ENCODE data around the gene INHA. TPM values are rescaled to one million over a fixed set of nuclear protein-coding genes. Genes with fewer than 3 reads are reported as not detected.

The INHA gene
- total RNA-seq, 2 experiments from 2014 or later: not detected

DNA sequence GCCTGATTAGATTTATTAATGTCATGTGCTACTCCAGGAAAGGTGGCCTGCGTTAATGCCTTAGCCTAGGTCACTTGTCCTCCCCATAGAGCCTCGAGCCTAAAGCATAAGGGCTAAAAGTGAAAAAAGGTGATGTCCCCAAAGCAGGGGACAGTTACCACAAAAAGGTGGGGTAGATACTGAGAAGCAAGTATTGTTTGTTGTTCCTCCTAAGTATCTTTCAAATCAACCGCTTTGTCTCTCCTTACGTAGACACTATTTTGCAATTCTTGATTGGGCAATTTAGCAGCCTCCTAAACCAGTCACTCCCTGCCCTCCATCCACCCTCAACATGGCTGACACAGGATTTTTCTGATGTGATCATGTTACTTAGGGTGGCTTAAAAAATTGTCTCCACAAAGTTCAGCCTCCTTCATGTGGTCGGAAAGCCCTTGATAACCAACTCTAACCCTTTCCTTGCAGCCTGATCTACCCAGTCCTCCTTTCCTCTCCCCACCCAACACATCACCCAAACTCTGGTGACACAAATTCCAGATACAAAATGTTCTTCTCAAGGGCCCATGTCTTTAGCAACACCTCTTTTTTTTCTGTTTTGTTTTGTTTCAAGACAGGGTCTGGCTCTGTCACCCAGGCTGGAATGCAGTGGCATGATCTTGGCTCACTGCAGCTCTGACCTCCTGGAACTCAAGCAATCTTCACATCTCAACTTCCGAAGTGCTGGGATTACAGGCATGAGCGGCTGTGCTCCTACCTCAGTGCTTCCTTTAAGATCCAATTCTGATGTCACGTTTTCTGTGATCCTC, 6.9 kb downstream of the INHA start:
- intact Hi-C loops (cut with DNase I, micrococcal nuclease): no loop called here
- POLR2A ChIA-PET: no interaction called here

DNA sequence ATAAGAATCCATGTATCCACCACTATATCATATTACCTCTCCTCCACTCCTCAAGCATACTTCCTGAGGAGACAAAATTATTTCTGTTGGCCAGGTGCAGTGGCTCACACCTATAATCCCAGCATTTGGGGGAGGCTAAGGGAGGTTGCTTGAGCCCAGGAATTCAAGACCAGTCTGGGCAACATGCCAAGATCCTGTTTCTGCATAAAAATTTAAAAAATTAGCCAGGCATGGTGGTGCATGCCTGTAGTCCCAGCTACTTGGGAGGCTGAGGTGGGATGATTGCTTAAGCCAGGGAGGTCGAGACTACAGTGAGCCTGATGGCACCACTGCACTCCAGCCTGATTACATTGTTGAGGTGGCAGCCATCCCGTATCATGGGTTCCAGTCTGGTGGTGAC, 9.2 kb downstream of the INHA start:
- intact Hi-C loops (cut with DNase I, micrococcal nuclease): no loop called here
- Mint-ChIP-seq H3K4me3 (no peak overlapping the region), H3K4me1 (no peaks in the 10 kb centered on the region), H3K9me3 (ENCODE audit: low read depth) (no peaks in the 10 kb centered on the region), H3K27me3 (peaks cover 9% of the 10 kb centered on the region), H3K27ac (no peak overlapping the region), H3K36me3 (ENCODE audit: low read depth) (no peaks in the 10 kb centered on the region)
- ChIA-PET CTCF (interaction anchor here (0.5 kb wide), 1 partner anchor 730 kb away, joined by 3 read pairs; no protein-coding TSS in a partner anchor), POLR2A (no interaction called here)
- ATAC-seq (no peak), DNase-seq (no peak)

More for the DNA sequence above, 6.9 kb downstream of the INHA start:
- CTCF ChIA-PET: interaction anchor here (1.2 to 1.9 kb wide), 2 partner anchors 18 to 19 kb away, joined by 3 to 5 read pairs; no protein-coding TSS in a partner anchor
- Mint-ChIP-seq H3K27ac (no peak overlapping the region), H3K36me3 (ENCODE audit: low read depth) (no peaks in the 10 kb centered on the region), H3K4me3 (no peak overlapping the region), H3K9me3 (ENCODE audit: low read depth) (no peaks in the 10 kb centered on the region), H3K27me3 (peaks cover 7% of the 10 kb centered on the region), H3K4me1 (no peaks in the 10 kb centered on the region)
- ATAC-seq (no peak), DNase-seq (no peak)

DNA sequence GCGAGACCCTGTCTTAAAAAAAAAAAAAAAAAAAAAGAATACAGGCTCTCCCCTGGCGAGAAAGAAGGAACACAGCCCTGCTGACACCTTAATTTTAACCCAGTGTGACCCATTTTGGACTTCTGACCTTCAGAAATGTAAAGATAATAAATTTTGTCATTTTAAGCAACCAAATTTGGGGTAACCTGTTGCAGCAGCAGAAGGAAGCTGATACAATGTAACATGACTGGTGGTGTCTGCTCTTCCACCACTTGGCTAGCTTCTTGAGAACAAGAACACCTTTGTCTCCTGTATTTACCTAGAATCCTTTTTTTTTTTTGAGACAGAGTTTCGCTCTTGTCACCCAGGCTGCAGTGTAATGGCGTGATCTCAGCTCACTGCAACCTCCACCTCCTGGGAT, 19.0 kb downstream of the INHA start:
- no peak overlapping the region for H3K27ac Mint-ChIP-seq
- CTCF ChIA-PET: no interaction called here

DNA sequence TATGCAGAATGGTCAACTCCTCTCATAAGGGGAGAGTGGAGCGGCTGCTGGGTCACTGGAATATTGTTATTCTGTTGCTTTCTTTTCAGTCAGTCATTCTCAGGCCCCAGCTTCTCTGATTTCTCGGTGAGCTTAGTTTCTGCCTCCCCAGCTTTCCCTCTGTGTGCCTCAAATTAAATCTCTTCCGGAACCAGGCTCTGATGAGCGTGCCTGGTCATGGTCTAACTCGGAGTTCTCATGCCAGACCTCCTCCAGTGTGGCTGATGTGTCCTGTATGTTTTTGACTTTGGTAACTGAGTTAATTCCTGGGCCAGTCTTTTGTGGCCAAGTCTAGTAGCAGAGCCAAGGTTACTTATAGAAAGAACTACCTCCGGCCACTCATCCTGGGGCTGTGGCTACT, 20.6 kb downstream of the INHA start:
- Mint-ChIP-seq H3K27me3 (peaks cover 8% of the 10 kb centered on the region), H3K9me3 (ENCODE audit: low read depth) (no peaks in the 10 kb centered on the region), H3K36me3 (ENCODE audit: low read depth) (no peaks in the 10 kb centered on the region), H3K27ac (no peak overlapping the region), H3K4me3 (no peak overlapping the region), H3K4me1 (peaks cover 6% of the 10 kb centered on the region)
- no peak for ATAC-seq
- DNase-seq: no peak
- POLR2A ChIA-PET: interaction anchor here (0.9 kb wide), 1 partner anchor 22 kb away, joined by 9 read pairs; the partner anchor contains the start of gene OBSL1
- CTCF ChIA-PET: interaction anchor here (0.6 kb wide), 2 partner anchors 51 to 356 kb away, joined by 3 read pairs; no protein-coding TSS in a partner anchor
- intact Hi-C loops (cut with DNase I, micrococcal nuclease): no loop called here

More for the DNA sequence above, 19.0 kb downstream of the INHA start:
- DNase-seq (no peak), ATAC-seq (no peak)
- Mint-ChIP-seq H3K4me1 (no peaks in the 10 kb centered on the region), H3K9me3 (ENCODE audit: low read depth) (no peaks in the 10 kb centered on the region), H3K4me3 (no peak overlapping the region), H3K27me3 (peaks cover 10% of the 10 kb centered on the region), H3K36me3 (ENCODE audit: low read depth) (no peaks in the 10 kb centered on the region)
- POLR2A ChIA-PET: no interaction called here
- intact Hi-C loops (cut with DNase I, micrococcal nuclease): no loop called here

DNA sequence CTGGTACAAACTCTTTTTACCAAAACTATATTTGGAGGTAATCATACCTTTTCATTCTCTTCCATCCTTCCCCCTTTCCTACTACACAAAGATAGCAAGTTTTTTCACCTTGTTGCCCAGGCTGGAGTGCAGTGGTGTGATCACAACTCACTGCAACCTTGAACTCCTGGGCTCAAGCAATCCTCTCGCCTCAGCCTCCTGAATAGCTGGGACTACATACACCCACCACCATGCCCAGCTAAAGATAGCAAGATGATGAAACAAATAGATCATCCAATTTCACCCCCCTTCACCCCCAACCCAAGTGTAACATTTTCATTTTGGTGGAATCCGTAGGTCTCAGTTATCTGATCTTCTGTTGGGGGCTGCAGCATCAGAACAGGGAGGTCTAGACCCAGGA, 21.0 kb downstream of the INHA start:
- H3K4me3 Mint-ChIP-seq: no peak overlapping the region
- DNase-seq (no peak), ATAC-seq (no peak)
- no peak overlapping the region for H3K27ac Mint-ChIP-seq
- no peaks in the 10 kb centered on the region for H3K9me3 Mint-ChIP-seq (ENCODE audit: low read depth)
- H3K4me1 Mint-ChIP-seq: peaks cover 7% of the 10 kb centered on the region
- no peaks in the 10 kb centered on the region for H3K36me3 Mint-ChIP-seq (ENCODE audit: low read depth)
- CTCF ChIA-PET: interaction anchor here (0.6 kb wide), 2 partner anchors 190 to 356 kb away, joined by 3 read pairs; no protein-coding TSS in a partner anchor
- H3K27me3 Mint-ChIP-seq: peaks cover 8% of the 10 kb centered on the region
- POLR2A ChIA-PET: interaction anchor here (0.9 kb wide), 1 partner anchor 22 kb away, joined by 9 read pairs; the partner anchor contains the start of gene OBSL1
- intact Hi-C loops (cut with DNase I, micrococcal nuclease): no loop called here

DNA sequence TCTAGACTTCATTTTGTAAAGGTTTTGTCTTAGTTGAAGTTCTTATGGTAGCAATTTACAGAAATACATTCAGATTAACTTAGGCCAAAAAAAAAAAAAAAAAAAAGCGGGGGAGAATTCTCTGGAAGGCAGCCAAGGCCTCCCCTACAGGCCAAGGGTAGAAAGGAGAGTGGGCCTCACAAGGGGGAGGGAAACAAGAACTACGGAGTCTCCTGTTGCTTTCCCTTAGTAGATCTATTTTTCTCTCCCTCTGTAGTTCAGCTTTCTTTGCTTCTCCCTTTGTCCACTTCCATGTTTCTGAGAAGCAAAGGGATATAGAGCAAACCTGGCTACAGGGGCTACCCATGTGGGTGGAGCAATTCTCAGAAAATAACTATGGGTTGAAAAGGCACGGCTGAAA, 23.1 kb downstream of the INHA start:
- H3K4me1 Mint-ChIP-seq: peaks cover 16% of the 10 kb centered on the region
- H3K27ac Mint-ChIP-seq: no peak overlapping the region
- ChIA-PET POLR2A (no interaction called here), CTCF (no interaction called here)
- no peak overlapping the region for H3K4me3 Mint-ChIP-seq
- H3K9me3 Mint-ChIP-seq (ENCODE audit: low read depth): no peaks in the 10 kb centered on the region
- no peaks in the 10 kb centered on the region for H3K36me3 Mint-ChIP-seq (ENCODE audit: low read depth)
- DNase-seq (no peak), ATAC-seq (no peak)
- H3K27me3 Mint-ChIP-seq: peaks cover 4% of the 10 kb centered on the region
- intact Hi-C loops (cut with DNase I, micrococcal nuclease): loop anchor here in 1 of 2 experiments (5.0 kb wide), 1 partner anchor 343 kb away; the partner anchor contains the start of genes TUBA4A and TUBA4B

DNA sequence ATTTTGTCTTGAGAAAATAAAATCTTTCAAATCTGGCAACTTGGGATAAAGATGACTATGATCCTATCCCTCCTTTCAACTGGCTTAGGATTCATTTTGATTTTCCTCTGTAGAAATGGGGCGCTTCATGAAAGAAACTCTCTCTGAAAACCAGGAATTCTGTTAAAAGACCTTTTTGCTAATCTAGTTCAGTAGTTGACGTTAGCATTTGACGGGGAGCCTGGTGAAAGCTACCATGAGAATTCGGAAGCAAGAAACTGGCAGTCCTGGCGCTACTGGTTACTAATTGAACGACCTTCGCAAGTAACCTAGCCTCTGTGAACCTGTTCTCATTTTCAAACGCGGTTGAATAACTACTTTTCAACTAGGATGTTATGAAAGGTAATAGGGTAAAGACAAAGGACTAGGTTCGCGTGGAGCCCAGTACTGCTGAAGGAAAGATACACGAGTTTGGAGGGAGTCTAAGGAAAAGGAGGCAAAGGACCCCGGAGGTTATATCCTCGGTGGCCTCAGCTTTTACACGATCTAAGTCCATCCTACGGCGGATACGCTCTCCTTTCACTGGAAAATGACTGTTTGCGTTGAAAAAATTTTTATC, 24.9 kb downstream of the INHA start:
- POLR2A ChIA-PET: no interaction called here

DNA sequence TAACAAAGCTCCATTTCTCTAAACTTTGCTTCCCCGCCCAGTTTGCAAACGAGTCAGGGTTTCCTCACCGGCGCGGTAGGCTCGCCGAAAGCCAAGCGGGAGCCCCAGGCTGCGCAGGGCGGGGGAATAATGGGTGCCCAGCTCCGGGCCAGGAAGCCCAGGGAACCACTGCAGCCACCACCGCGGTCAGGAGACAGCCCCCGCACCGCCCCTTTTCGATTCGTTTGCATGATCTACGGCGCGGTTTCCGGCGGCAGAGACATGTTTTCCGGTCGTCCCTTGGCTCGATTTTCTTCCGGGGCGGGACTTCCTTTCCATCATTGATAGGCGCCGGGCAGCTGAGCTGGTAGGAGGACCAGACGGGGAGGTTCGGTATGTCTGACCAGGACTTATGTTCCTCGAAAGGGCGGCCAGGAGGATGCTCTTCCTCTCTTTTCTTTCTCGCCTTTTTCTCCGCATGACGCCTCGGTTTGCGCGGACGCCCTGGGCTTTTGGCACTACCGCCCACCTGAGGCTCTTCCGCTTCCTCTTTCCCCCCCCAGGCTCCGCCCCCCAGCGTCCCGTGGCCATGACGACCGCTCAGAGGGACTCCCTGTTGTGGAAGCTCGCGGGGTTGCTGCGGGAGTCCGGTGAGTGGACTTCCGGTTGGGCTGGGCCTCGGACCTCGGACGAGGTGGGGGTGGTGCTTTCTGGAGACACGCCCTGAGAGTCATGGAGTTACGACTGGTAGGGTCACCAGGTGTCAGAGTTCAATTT, 25.6 kb downstream of the INHA start, which contains the start of gene STK11IP:
Gene STK11IP, plus strand, starts transcription at position 306 of the 756 bp plus-strand sequence. Its CDS starts 263 bp downstream, at position 569.
- H3K4me1 Mint-ChIP-seq: peaks cover 16% of the 10 kb centered on the region
- H3K36me3 Mint-ChIP-seq (ENCODE audit: low read depth): peaks cover 5% of the 10 kb centered on the region
- peak within 1 kb of the TSS; percentile 97 for H3K27ac Mint-ChIP-seq
- peak within 1 kb of the TSS; percentile 82 for H3K4me3 Mint-ChIP-seq
- intact Hi-C loops (cut with DNase I, micrococcal nuclease): loop anchor here (1.0 to 5.0 kb wide), 12 partner anchors 27 to 1327 kb away; partner anchors contain the start of genes CHPF (in 2 of the 2), GMPPA (in 2 of the 2), AAMP (in 1 of the 2) and DNAJB2 (in 1 of the 2)
- ChIA-PET POLR2A (no interaction called here), CTCF (interaction anchor here (0.6 to 3.5 kb wide), 13 partner anchors 29 to 194 kb away, joined by 3 to 29 read pairs (median 4); partner anchors contain the start of genes CHPF and TMEM198)
- H3K27me3 Mint-ChIP-seq: peaks cover 4% of the 10 kb centered on the region
- DNase-seq (peak; percentile 95), ATAC-seq (peak; percentile 91)
- H3K9me3 Mint-ChIP-seq (ENCODE audit: low read depth): no peaks in the 10 kb centered on the region

More for the DNA sequence above, 24.9 kb downstream of the INHA start:
- peak overlapping the region; percentile 82 for H3K4me3 Mint-ChIP-seq
- H3K36me3 Mint-ChIP-seq (ENCODE audit: low read depth): peaks cover 5% of the 10 kb centered on the region
- H3K9me3 Mint-ChIP-seq (ENCODE audit: low read depth): no peaks in the 10 kb centered on the region
- H3K4me1 Mint-ChIP-seq: peaks cover 16% of the 10 kb centered on the region
- peak; percentile 1 for ATAC-seq
- H3K27ac Mint-ChIP-seq: peak overlapping the region; percentile 97
- intact Hi-C loops (cut with DNase I, micrococcal nuclease): loop anchor here (1.0 to 5.0 kb wide), 8 partner anchors 26 to 419 kb away; partner anchors contain the start of genes CHPF (in 2 of the 2), DNAJB2 (in 1 of the 2), GMPPA (in 1 of the 2) and OBSL1 (in 1 of the 2)
- H3K27me3 Mint-ChIP-seq: peaks cover 4% of the 10 kb centered on the region
- CTCF ChIA-PET: interaction anchor here (0.6 to 3.5 kb wide), 14 partner anchors 26 to 193 kb away, joined by 3 to 29 read pairs (median 4); partner anchors contain the start of genes CHPF and TMEM198
- no peak for DNase-seq

DNA sequence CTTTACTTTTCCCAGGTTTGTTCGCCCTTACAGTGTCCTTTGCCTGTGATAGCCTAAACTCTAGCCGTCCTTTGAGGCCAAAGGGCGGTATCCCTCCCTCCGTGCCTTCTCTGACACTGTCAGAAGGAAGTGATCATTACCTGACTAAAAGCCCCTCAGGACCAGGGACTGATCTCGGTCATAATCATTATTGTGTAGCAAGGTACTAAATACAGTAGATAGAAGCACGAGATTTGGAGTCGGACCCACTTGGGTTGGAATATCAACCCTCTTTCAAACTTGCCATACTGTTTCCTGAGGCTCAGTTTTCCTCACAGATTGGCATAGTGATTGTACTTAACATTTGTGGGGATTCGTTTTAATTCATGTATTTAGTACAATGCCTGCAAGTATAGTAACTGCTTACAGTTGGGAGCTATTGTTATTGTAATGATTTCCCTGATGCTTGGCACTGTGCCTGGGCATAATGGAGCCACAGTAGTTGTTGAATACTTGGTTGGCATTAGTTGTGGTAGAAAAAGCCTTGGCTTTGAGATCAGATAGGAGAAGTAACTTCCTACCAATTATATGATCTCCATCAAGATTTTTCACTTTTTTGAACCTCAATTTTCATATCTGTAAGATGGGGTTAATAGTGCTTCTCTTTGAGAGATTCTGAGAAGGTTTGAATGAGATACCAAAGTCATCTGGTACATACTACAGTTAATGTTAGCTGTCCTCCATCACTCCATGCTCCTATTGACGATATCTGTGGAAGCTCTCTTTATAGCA, 26.4 kb downstream of the INHA start:
- no peaks in the 10 kb centered on the region for H3K9me3 Mint-ChIP-seq (ENCODE audit: low read depth)
- intact Hi-C loops (cut with DNase I, micrococcal nuclease): loop anchor here (1.0 to 5.0 kb wide), 6 partner anchors 44 to 1328 kb away; partner anchors contain the start of genes AAMP (in 1 of the 2), GMPPA (in 1 of the 2), PNKD (in 1 of the 2) and TUBA4A (in 1 of the 2)
- no peak for ATAC-seq
- H3K36me3 Mint-ChIP-seq (ENCODE audit: low read depth): peaks cover 6% of the 10 kb centered on the region
- ChIA-PET CTCF (interaction anchor here (1.3 to 3.5 kb wide), 6 partner anchors 39 to 91 kb away, joined by 4 to 29 read pairs (median 7); partner anchors contain the start of genes CHPF and TMEM198), POLR2A (no interaction called here)
- peak overlapping the region; percentile 82 for H3K4me3 Mint-ChIP-seq
- H3K4me1 Mint-ChIP-seq: peaks cover 16% of the 10 kb centered on the region
- H3K27ac Mint-ChIP-seq: peak overlapping the region; percentile 97
- H3K27me3 Mint-ChIP-seq: no peaks in the 10 kb centered on the region
- no peak for DNase-seq

DNA sequence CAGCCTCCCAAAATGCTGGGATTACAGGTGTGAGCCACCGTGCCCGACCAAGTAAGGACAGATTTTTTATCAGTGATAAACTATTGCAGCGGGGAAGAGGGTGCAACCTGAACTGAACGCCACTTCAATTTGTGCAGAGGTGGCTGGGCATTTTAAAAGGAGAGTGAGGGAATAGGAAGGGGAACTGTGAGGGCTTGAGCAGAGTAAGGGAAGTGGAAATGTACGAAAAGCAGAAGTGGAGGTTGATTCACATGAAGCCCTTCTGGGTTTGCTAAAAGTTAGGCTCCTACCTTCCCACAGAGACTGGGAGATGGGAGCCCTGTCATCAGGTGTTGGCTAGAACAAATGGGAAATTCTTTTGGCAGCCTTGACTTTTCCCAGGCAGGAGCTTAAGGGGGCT, 31.7 kb downstream of the INHA start:
- peaks cover 6% of the 10 kb centered on the region for H3K4me1 Mint-ChIP-seq
- ChIA-PET CTCF (no interaction called here), POLR2A (no interaction called here)
- no peaks in the 10 kb centered on the region for H3K9me3 Mint-ChIP-seq (ENCODE audit: low read depth)
- peaks cover 29% of the 10 kb centered on the region for H3K36me3 Mint-ChIP-seq (ENCODE audit: low read depth)
- no peak overlapping the region for H3K27ac Mint-ChIP-seq
- intact Hi-C loops (cut with DNase I, micrococcal nuclease): no loop called here
- no peaks in the 10 kb centered on the region for H3K27me3 Mint-ChIP-seq
- H3K4me3 Mint-ChIP-seq: no peak overlapping the region
- no peak for DNase-seq
- no peak for ATAC-seq

Measured in activated CD4-positive, alpha-beta T cell treated with anti-CD3 and anti-CD28 coated beads for 36 hours (primary cell).